ENCODE data around the gene AFG1L. TPM values are rescaled to one million over a fixed set of nuclear protein-coding genes. Genes with fewer than 3 reads are reported as not detected.

The AFG1L gene
- total RNA-seq, 1 donor from 2014 or later, result 9.4 TPM

GRCh38 chr6:108330806-108331205 is 36.0 kb downstream of the AFG1L start:
- Mint-ChIP-seq H3K27me3 (ENCODE audit: unreplicated experiment) (no peaks in the 10 kb centered on the region), H3K36me3 (ENCODE audit: unreplicated experiment) (no peaks in the 10 kb centered on the region), H3K4me3 (ENCODE audit: unreplicated experiment) (no peak overlapping the region), H3K27ac (ENCODE audit: unreplicated experiment) (no peak overlapping the region), H3K4me1 (ENCODE audit: low read depth, unreplicated experiment) (no peaks in the 10 kb centered on the region), H3K9me3 (ENCODE audit: unreplicated experiment) (no peaks in the 10 kb centered on the region)
- no peak for DNase-seq
- TF ChIP-seq, protein P1, sequence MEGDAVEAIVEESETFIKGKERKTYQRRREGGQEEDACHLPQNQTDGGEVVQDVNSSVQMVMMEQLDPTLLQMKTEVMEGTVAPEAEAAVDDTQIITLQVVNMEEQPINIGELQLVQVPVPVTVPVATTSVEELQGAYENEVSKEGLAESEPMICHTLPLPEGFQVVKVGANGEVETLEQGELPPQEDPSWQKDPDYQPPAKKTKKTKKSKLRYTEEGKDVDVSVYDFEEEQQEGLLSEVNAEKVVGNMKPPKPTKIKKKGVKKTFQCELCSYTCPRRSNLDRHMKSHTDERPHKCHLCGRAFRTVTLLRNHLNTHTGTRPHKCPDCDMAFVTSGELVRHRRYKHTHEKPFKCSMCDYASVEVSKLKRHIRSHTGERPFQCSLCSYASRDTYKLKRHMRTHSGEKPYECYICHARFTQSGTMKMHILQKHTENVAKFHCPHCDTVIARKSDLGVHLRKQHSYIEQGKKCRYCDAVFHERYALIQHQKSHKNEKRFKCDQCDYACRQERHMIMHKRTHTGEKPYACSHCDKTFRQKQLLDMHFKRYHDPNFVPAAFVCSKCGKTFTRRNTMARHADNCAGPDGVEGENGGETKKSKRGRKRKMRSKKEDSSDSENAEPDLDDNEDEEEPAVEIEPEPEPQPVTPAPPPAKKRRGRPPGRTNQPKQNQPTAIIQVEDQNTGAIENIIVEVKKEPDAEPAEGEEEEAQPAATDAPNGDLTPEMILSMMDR (IDR thresholded peaks at IDR 0.05; ENCODE audit: partially characterized antibody, unreplicated experiment), result no peak

DNA sequence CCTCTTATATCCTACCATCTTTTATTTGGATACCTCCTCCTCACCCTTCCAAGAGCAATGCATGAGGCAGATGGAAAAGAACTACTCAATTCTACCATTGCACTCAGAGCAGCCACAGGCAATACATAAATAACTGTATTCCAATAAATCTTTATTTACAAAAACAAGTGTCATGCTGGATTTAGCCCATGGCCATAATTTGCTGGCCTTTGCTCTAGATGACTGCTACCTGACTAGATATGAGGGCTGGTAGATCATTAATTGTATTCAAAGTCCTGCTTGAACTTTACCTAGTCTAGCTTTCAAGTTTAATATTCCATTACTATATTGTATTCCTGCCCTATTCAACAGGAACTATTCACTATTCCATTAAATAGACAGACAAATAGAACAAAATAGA is 37.1 kb downstream of the AFG1L start:
- no peak for DNase-seq
- no peak overlapping the region for H3K4me3 Mint-ChIP-seq (ENCODE audit: unreplicated experiment)
- H3K36me3 Mint-ChIP-seq (ENCODE audit: unreplicated experiment), result no peaks in the 10 kb centered on the region
- TF ChIP-seq, protein P1 (IDR thresholded peaks at IDR 0.05; ENCODE audit: partially characterized antibody, unreplicated experiment), result no peak
- H3K27me3 Mint-ChIP-seq (ENCODE audit: unreplicated experiment), result no peaks in the 10 kb centered on the region
- H3K27ac Mint-ChIP-seq (ENCODE audit: unreplicated experiment), result no peak overlapping the region
- no peaks in the 10 kb centered on the region for H3K9me3 Mint-ChIP-seq (ENCODE audit: unreplicated experiment)
- no peaks in the 10 kb centered on the region for H3K4me1 Mint-ChIP-seq (ENCODE audit: low read depth, unreplicated experiment)

DNA sequence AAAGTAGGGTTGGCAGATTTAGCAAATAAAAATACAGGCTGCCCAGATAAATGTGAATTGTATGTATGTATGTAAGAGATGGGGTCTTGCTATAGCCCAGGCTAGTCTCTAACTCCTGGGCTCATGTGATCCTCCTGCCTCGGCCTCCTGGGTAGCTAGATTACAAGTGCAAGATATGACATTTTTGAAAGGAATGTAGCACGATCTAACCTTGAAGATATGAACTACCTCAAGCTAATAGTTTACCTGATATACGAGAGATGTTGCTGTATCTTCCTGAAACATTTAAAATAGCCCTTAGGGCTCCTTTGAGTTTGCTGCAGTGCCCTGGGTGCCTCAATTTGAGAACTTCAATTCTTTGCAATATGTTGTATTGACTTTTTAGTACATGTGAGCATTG is 42.1 kb downstream of the AFG1L start:
- H3K4me1 Mint-ChIP-seq (ENCODE audit: low read depth, unreplicated experiment), result no peaks in the 10 kb centered on the region
- no peaks in the 10 kb centered on the region for H3K27me3 Mint-ChIP-seq (ENCODE audit: unreplicated experiment)
- no peak for DNase-seq
- H3K36me3 Mint-ChIP-seq (ENCODE audit: unreplicated experiment), result no peaks in the 10 kb centered on the region
- TF ChIP-seq, protein P1 (IDR thresholded peaks at IDR 0.05; ENCODE audit: partially characterized antibody, unreplicated experiment), result no peak
- H3K27ac Mint-ChIP-seq (ENCODE audit: unreplicated experiment), result no peak overlapping the region
- H3K9me3 Mint-ChIP-seq (ENCODE audit: unreplicated experiment), result peaks cover 2% of the 10 kb centered on the region
- no peak overlapping the region for H3K4me3 Mint-ChIP-seq (ENCODE audit: unreplicated experiment)

GRCh38 chr6:108337721-108338120 is 42.9 kb downstream of the AFG1L start:
- DNase-seq, result no peak
- no peak overlapping the region for H3K4me3 Mint-ChIP-seq (ENCODE audit: unreplicated experiment)

DNA sequence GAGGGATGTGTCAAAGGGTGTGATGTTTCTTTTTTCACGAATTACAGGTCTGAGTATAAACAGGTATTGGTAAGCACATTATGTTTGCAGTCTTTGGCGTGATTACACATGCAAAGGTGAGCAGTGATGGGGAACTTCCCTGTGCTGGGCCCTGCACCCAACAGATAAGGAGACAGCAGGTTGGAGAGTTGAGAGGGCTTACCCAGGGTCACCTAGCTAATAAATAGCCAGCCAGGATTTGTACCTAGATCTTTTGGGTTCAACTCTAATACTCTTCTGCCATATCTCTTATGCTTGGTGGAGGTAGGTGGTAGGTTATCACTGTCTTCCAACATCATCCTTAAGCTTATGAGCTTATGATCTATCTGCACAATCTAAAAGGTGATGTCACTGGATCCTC is 46.5 kb downstream of the AFG1L start:
- DNase-seq, result no peak
- H3K36me3 Mint-ChIP-seq (ENCODE audit: unreplicated experiment), result no peaks in the 10 kb centered on the region
- H3K4me1 Mint-ChIP-seq (ENCODE audit: low read depth, unreplicated experiment), result no peaks in the 10 kb centered on the region
- H3K4me3 Mint-ChIP-seq (ENCODE audit: unreplicated experiment), result no peak overlapping the region
- H3K27ac Mint-ChIP-seq (ENCODE audit: unreplicated experiment), result no peak overlapping the region
- peaks cover 2% of the 10 kb centered on the region for H3K9me3 Mint-ChIP-seq (ENCODE audit: unreplicated experiment)
- TF ChIP-seq, protein P1 (IDR thresholded peaks at IDR 0.05; ENCODE audit: partially characterized antibody, unreplicated experiment), result no peak
- H3K27me3 Mint-ChIP-seq (ENCODE audit: unreplicated experiment), result no peaks in the 10 kb centered on the region

More at GRCh38 chr6:108337721-108338120, 42.9 kb downstream of the AFG1L start:
- Mint-ChIP-seq H3K27me3 (ENCODE audit: unreplicated experiment) (no peaks in the 10 kb centered on the region), H3K36me3 (ENCODE audit: unreplicated experiment) (no peaks in the 10 kb centered on the region), H3K27ac (ENCODE audit: unreplicated experiment) (no peak overlapping the region), H3K9me3 (ENCODE audit: unreplicated experiment) (peaks cover 2% of the 10 kb centered on the region), H3K4me1 (ENCODE audit: low read depth, unreplicated experiment) (no peaks in the 10 kb centered on the region)
- TF ChIP-seq, protein P1 (IDR thresholded peaks at IDR 0.05; ENCODE audit: partially characterized antibody, unreplicated experiment), result no peak

Measured in glutamatergic neuron (in vitro differentiated cells).